HG03066 (cell line): ENCODE measurements around the gene FGD5.

Experiments
- ATAC-seq: cut with Tn5 transposase; IDR thresholded peaks from one replicate; pipeline ENCODE4 v1.9.1; 2021; ENCODE audit warnings: low read depth; ENCODE audit not compliant: unreplicated experiment

Gene FGD5

GRCh38 chr3:14818804-14819500, at the start of gene FGD5:
Gene FGD5, plus strand, starts transcription at chr3:14818962. Its CDS starts 110 bp downstream, at chr3:14819072.
- no peak for ATAC-seq

GRCh38 chr3:14769544-14770325, 49.0 kb upstream of the FGD5 start:
- ATAC-seq, result no peak

- ATAC-seq, result no peak
Measured at GRCh38 chr3:14770591-14770990, 48.2 kb upstream of the FGD5 start.

- ATAC-seq, result no peak
Measured at GRCh38 chr3:14771593-14772497, 46.9 kb upstream of the FGD5 start.

- no peak for ATAC-seq
Measured at GRCh38 chr3:14772533-14773138, 46.1 kb upstream of the FGD5 start.

GRCh38 chr3:14773281-14773680, 45.5 kb upstream of the FGD5 start:
- no peak for ATAC-seq

- ATAC-seq, result no peak
Measured at GRCh38 chr3:14773691-14774128, 45.1 kb upstream of the FGD5 start.

GRCh38 chr3:14774431-14774830, 44.3 kb upstream of the FGD5 start:
- no peak for ATAC-seq

GRCh38 chr3:14775011-14775410, 43.8 kb upstream of the FGD5 start:
- no peak for ATAC-seq

- no peak for ATAC-seq
Measured at GRCh38 chr3:14775563-14775962, 43.2 kb upstream of the FGD5 start.

- ATAC-seq, result no peak
Measured at GRCh38 chr3:14779069-14779685, 39.6 kb upstream of the FGD5 start.

GRCh38 chr3:14780927-14781507, 37.7 kb upstream of the FGD5 start:
- ATAC-seq, result peak; percentile 82

GRCh38 chr3:14783480-14784086, 35.2 kb upstream of the FGD5 start:
- ATAC-seq, result no peak

- ATAC-seq, result no peak
Measured at GRCh38 chr3:14784087-14784681, 34.6 kb upstream of the FGD5 start.

GRCh38 chr3:14785207-14786155, 33.3 kb upstream of the FGD5 start:
- ATAC-seq, result no peak

GRCh38 chr3:14786369-14786768, 32.4 kb upstream of the FGD5 start:
- no peak for ATAC-seq

GRCh38 chr3:14787630-14788029, 31.1 kb upstream of the FGD5 start:
- no peak for ATAC-seq

- ATAC-seq, result no peak
Measured at GRCh38 chr3:14788644-14789043, 30.1 kb upstream of the FGD5 start.
